PFSK-1 (cell line): Measurements from ENCODE around the gene PGBD5.

ENCODE experiments used
- POLR2AphosphoS5 ChIP-seq: IDR thresholded peaks from 2 replicates; pipeline ENCODE4 v1.6.1; 2012; ENCODE audit warnings: low read depth, mild to moderate bottlenecking, control low read depth, low read length, moderate library complexity
- REST ChIP-seq, 2 experiments: IDR thresholded peaks; 2 replicates each; pipeline versions ENCODE4 v1.6.1 to v1.8.0; 2011 to 2012; ENCODE audit warnings: low read depth in 2 of 2, low read length in 2 of 2, control low read depth in 1 of 2, inconsistent platforms in 1 of 2, mild to moderate bottlenecking in 1 of 2, moderate library complexity in 1 of 2; ENCODE audit not compliant: insufficient read depth in 1 of 2

DNA sequence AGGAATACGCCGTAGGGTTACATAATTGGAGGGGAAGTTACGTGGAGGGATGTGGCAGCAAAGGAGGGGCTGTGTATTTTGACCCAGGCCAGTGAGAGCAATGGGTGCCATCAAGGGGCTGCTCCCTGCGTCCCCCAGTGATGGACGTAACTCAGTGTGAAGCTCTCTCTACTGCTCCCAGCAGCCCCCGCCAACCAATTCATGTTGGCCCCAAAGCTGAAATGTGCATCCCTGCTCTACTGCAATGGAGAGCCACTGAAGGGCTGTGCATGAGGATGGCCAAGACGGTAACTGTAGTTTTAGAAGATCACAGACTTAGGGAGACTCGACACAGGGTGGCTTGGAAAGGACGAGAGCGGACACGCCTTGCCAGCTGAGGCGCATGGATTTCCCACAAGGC, 38.3 kb downstream of the PGBD5 start:
- TF ChIP-seq POLR2AphosphoS5 (no peak), REST (IDR thresholded peaks at IDR 0.05; ENCODE audit: insufficient read depth in 1 of 2, low read depth in 2 of 2, low read length in 2 of 2) (no peak)
